IPS-18a (cell line): Measurements from ENCODE around the gene SLC25A29.
A peak's percentile ranks its signal among the peaks of the same experiment; 100 is the strongest.
"Not testable (repeated sequence)": the region's sequence is repeated elsewhere in the genome, so short reads cannot be mapped to it uniquely, and the experiment has no call there.

ENCODE experiments used
- H3K27ac ChIP-seq: one replicate; pipeline ENCODE4 v1.5.1; 2013; ENCODE audit warnings: low read length
- H3K27me3 ChIP-seq: one replicate; pipeline ENCODE4 v1.6.1; 2013; ENCODE audit warnings: mild to moderate bottlenecking, low read length; ENCODE audit not compliant: control insufficient read depth, insufficient read depth
- H3K36me3 ChIP-seq: one replicate; pipeline ENCODE4 v1.6.1; 2013; ENCODE audit warnings: low read depth, low read length; ENCODE audit not compliant: control insufficient read depth
- H3K4me1 ChIP-seq: one replicate; pipeline ENCODE4 v1.6.1; 2013; ENCODE audit warnings: low read depth, low read length; ENCODE audit not compliant: control insufficient read depth
- H3K4me3 ChIP-seq: one replicate; pipeline ENCODE4 v1.5.1; 2013; ENCODE audit warnings: low read length
- H3K9ac ChIP-seq: one replicate; pipeline ENCODE4 v1.6.1; 2013; ENCODE audit warnings: mild to moderate bottlenecking, low read length, moderate library complexity
- H3K9me3 ChIP-seq: one replicate; pipeline ENCODE4 v1.6.1; 2013; ENCODE audit warnings: low read depth, low read length; ENCODE audit not compliant: control insufficient read depth

Gene SLC25A29

DNA sequence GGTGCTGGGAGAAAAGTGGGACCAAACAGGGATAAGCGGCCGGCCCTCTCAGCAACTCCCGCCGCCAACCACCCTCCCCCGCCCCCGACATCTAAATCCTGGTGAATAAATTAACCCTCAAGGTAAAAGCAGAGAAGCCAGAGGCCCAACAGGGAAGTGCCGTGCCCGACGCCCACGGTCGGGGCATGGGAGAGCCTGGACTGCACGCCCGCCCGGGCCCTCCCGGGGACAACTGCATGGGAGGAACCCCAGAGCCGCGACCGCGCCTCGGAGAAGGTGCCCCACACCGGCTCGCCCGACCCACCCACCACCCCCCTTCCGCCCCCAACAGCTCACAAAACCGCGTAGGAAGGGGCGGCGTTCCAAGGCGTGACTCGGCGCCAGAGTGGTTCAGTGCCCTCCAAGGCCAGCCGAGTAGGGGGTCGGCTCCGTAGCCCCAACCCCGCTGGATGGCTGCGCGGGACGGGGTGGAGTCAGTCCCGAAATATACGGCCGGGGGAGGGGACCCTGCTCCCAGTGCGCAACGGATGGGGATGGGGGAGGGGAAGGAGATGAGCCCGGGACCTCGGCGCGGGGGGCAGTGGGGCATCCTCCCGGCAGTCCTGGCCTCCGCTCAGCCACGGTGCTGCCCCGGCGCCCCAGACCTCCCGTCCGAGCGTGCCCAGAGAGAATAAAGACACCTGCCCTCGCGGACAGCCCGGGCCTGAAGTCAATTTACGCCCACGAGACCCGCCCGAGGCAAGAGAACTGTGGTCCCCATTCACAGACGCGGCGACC is 732 bp downstream of the SLC25A29 start:
- H3K36me3 ChIP-seq: no peaks in the 10 kb centered on the region
- peak overlapping the region; percentile 77 for H3K9ac ChIP-seq
- peak overlapping the region; percentile 84 for H3K4me3 ChIP-seq
- peaks cover 7% of the 10 kb centered on the region for H3K27me3 ChIP-seq
- H3K27ac ChIP-seq: no peak overlapping the region
- peaks cover 5% of the 10 kb centered on the region for H3K4me1 ChIP-seq
- H3K9me3 ChIP-seq: no peaks in the 10 kb centered on the region

DNA sequence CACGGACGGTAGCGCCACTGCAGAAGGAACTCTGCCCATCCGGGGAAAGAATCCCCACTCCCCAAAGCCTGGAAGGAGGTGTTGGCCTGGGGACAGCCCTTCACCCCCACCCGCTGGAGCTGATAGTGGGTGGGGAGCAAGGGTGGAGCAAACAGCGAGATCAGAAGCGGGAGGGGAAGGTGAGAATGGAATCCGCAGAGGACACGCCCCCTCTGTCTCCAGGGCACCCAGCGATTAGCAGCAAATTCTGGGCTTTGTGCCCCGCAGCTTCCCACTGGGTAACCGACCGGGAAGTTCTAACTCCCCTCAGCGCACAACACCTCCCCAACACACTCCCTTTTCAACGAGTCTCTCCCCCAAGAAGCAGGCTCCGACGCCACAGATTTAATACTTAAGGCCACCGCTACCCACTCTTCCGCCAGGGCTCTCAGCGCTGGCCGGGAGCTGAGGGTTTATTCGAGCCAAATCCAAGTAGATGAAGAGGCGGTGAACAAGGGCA is 1.4 kb downstream of the SLC25A29 start:
- no peaks in the 10 kb centered on the region for H3K36me3 ChIP-seq
- H3K9me3 ChIP-seq: no peaks in the 10 kb centered on the region
- no peak overlapping the region for H3K27ac ChIP-seq
- peaks cover 7% of the 10 kb centered on the region for H3K27me3 ChIP-seq
- H3K9ac ChIP-seq: peak overlapping the region; percentile 77
- peak overlapping the region; percentile 84 for H3K4me3 ChIP-seq
- H3K4me1 ChIP-seq: peaks cover 5% of the 10 kb centered on the region

DNA sequence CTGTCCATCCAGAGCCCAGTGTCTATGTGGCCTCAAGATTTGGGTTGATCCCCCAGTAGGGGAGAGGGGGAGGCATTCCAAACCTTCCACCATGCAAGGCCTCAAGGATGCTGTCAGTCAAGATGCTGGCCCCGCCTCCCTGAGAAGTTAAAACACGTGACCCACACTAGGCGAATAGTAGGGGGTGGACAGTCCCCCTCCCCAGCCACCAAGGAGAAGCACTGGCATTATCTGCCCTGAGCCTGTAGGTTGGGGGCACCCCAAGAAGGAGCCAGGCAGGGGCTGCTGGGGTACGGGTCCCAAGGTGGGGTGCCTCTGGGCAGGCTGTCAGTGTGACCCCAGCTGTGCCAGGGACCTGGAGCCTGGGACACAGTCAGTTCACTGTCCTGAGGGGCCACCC is 2.3 kb downstream of the SLC25A29 start:
- Histone ChIP-seq H3K4me3 (peak overlapping the region; percentile 84), H3K27ac (no peak overlapping the region), H3K9ac (no peak overlapping the region), H3K4me1 (peaks cover 5% of the 10 kb centered on the region), H3K9me3 (no peaks in the 10 kb centered on the region), H3K36me3 (no peaks in the 10 kb centered on the region), H3K27me3 (peaks cover 7% of the 10 kb centered on the region)

DNA sequence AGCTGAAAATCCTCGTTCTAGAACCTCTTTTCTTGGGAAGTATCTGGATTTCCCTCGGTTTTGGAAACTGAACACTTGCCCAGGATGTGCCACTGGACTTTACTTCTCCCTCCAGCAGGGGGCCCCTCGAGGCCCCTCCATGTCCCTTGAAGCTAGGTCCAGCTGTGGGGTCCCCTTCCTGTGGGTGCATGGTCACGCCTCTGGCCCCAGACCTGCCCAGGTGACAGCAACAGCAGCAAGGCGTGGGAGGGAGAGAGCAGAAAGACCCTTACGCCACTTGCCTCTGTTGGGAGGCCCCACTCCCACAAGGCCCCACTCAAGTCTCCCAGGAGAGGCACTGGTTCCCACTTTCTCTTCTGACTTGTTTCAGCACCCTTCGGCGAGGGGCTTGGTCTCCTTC is 3.1 kb downstream of the SLC25A29 start:
- Histone ChIP-seq H3K9ac (no peak overlapping the region), H3K9me3 (no peaks in the 10 kb centered on the region), H3K27ac (no peak overlapping the region), H3K36me3 (peaks cover 6% of the 10 kb centered on the region), H3K4me1 (peaks cover 5% of the 10 kb centered on the region), H3K4me3 (no peak overlapping the region), H3K27me3 (peaks cover 7% of the 10 kb centered on the region)

DNA sequence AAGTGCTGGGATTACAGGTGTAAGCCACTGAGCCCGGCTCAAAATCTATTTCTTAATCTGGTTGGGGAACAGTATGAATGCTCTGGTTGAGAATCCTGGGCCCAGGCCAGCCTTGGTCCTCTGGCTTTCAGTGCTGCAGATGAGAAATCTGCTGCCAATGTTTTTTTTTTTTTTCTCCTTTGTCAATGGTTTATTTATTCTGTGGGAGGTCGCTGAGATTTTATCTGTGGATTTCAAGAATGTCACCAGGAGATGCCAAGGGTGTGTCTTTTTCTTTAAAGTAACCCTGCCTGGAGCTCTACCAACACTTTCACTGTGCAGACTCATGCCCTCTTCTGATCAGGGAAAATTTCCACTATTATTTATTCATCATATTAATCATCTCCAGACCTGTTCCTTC is 3.6 kb downstream of the SLC25A29 start:
- Histone ChIP-seq H3K4me3 (no peak overlapping the region), H3K27ac (no peak overlapping the region), H3K36me3 (peaks cover 9% of the 10 kb centered on the region), H3K27me3 (peaks cover 6% of the 10 kb centered on the region), H3K9ac (no peak overlapping the region), H3K4me1 (peaks cover 5% of the 10 kb centered on the region), H3K9me3 (no peaks in the 10 kb centered on the region)

DNA sequence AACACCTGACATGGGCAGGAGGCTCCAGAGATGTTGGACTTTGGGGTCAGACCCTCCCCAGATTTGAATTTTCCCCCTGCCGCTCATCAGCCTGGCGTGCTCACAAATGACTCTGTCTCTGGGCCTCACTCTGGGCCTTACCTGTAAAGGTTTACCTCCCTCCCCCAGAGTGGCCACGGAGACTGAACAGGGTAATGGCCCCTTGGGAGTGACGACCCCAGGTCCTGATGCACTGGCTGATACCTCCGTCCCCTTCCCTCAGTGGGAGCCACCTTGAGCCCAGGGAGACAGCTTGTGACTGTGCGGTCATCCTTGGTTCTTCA is 7.0 kb downstream of the SLC25A29 start:
- Histone ChIP-seq H3K4me1 (peaks cover under 1% of the 10 kb centered on the region), H3K27ac (no peak overlapping the region), H3K36me3 (peaks cover 16% of the 10 kb centered on the region), H3K9me3 (no peaks in the 10 kb centered on the region), H3K4me3 (no peak overlapping the region), H3K27me3 (no peaks in the 10 kb centered on the region), H3K9ac (no peak overlapping the region)

DNA sequence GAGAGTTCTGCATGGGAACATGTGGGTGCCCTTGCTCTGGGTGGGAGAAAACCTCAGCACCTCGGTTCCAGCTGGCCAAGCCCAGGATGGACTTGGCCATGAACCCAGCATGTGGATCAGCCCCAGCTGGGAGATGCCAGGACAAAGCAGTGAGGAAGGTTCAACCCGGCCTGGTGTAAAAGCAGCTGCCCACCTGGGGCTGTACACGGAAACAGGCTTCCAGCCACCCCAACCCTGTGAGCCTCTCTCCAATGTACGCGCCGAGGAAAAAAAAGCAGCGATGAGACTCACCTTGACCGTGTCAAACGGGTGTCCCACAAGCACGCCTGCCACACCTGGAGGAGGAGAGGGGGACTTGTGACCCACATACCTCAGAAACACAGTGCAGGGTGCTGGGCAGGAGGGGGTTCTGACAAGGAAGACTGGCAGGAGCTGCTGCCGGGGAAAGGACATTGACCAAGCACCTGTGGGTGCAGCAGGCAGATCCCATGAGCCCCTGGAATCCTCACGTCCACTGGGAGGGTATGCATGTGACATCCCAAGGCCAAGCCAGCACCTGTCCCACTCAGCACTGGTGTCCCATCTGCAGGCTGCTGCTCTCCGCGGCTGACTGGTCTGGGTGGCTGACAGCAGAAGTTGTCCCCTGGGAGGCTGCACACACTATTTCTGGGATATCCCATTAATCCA is 7.5 kb downstream of the SLC25A29 start:
- no peaks in the 10 kb centered on the region for H3K27me3 ChIP-seq
- H3K36me3 ChIP-seq: peaks cover 17% of the 10 kb centered on the region
- no peaks in the 10 kb centered on the region for H3K4me1 ChIP-seq

DNA sequence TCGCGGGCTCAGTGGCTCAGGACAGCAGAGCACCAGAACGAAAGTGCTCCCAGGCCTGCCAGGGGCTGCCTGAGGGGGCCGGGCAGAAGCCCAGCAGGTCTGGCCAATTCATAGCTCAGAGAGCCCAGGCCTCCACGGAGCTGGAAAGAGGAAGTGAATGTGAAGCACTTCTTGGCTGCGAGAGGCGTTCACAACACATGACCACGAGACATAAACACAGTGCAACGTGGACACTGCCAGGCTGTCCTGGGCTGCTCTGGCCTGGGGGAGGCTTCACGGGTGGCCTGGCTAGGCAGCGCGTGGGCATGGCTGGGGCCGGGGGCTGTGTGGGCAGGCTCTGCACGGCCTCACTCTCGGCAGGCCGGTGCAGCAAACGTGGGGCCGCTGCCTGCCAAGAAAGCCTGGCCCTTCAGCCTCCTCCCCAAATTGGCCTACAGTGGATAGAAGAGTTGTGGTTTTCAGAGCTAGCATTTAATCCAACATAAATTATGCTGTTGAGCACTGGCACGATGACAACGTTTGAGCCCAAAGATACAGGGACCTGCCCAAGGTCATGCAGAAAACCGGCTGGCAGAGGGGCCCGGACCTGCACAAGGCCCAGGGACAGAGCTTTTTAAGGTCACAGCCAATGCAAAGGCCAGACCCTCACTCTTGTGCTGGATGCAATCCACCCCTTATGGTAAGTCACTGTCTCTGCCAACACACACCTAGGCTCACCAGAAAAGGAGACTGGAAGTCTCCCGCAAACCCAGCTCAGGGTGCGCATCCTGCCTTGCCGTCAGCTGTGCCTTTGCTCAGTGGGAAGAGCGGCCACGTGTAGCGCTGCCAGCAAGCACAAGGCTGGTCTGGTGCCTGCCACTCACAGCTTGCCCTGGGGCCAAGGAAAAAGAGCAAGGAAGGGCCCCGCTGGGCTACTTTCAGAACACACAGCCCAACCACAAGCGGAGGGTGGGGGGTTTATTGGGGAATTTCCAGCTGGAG is 8.6 kb downstream of the SLC25A29 start:
- Histone ChIP-seq H3K4me1 (no peaks in the 10 kb centered on the region), H3K36me3 (peaks cover 21% of the 10 kb centered on the region), H3K9me3 (no peaks in the 10 kb centered on the region), H3K27ac (no peak overlapping the region), H3K27me3 (no peaks in the 10 kb centered on the region), H3K4me3 (no peak overlapping the region), H3K9ac (no peak overlapping the region)

More for the DNA sequence above, 7.5 kb downstream of the SLC25A29 start:
- H3K9me3 ChIP-seq: no peaks in the 10 kb centered on the region
- no peak overlapping the region for H3K4me3 ChIP-seq
- no peak overlapping the region for H3K9ac ChIP-seq
- H3K27ac ChIP-seq: no peak overlapping the region

DNA sequence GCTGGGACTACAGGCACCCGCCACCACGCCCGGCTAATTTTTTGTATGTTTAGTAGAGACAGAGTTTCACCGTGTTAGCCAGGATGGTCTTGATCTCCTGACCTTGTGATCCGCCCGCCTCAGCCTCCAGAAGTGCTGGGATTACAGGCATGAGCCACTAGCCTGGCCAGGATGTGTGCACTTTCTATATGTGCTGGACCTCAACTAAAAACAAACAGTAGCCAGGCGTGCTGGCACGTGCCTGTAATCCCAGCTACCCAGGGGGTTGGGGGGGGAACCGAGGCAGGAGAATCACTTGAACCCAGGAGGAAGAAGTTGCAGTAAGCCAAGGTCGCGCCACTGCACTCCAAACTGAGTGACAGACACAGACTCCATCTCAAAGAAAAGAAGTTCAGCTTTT is 9.5 kb downstream of the SLC25A29 start:
- not testable (repeated sequence) for H3K9me3 ChIP-seq, H3K27ac ChIP-seq, H3K4me3 ChIP-seq, H3K4me1 ChIP-seq, H3K9ac ChIP-seq, H3K27me3 ChIP-seq
- H3K36me3 ChIP-seq: peaks cover 30% of the 10 kb centered on the region

DNA sequence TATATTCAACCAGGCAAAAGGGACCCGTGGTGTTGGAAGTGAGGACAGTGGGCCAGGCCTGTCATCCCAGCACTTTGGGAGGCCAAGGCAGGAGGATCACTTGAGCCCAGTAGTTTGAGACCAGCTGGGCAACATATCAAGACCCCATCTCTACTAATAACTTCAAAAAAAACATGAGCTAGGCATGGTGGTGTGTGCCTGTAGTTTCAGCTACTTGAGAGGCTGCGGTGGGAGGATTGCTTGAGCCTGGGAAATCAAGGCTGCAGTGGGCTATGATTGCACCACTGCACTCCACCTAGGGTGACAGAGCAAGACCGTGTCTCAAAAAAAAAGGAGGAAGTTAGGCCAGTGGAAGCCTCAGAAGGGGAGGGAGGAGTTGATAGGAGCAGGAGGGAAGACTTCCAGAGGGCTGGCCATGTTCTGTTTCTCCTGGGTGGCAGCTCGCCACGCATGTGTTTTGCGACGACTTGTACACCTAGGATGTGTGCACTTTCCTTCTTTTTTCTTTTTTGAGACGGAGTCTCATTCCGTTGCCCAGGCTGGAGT is 10.1 kb downstream of the SLC25A29 start:
- no peaks in the 10 kb centered on the region for H3K9me3 ChIP-seq
- no peaks in the 10 kb centered on the region for H3K27me3 ChIP-seq
- no peak overlapping the region for H3K9ac ChIP-seq
- H3K36me3 ChIP-seq: peaks cover 35% of the 10 kb centered on the region
- no peaks in the 10 kb centered on the region for H3K4me1 ChIP-seq
- H3K4me3 ChIP-seq: no peak overlapping the region
- H3K27ac ChIP-seq: no peak overlapping the region
